Lower leg skin (tissue), 3 donors: ENCODE results near the gene POU2F3.

Experiments
- CTCF ChIP-seq, 3 donors: fragments of 450-650 bp; IDR thresholded peaks; one replicate each; pipeline ENCODE4 v1.5.1; 2016; ENCODE audit warnings: antibody characterized with exemption in 3 of 3, mild to moderate bottlenecking in 3 of 3, moderate library complexity in 2 of 3
- POLR2A ChIP-seq, 2 donors: fragments of 450-650 bp; IDR thresholded peaks; one replicate each; pipeline ENCODE4 v1.6.1; 2016 to 2017; ENCODE audit warnings: antibody characterized with exemption in 2 of 2, mild to moderate bottlenecking in 1 of 2, moderate library complexity in 1 of 2

- TF ChIP-seq POLR2A (IDR thresholded peaks at IDR 0.05) (no peak), CTCF (IDR thresholded peaks at IDR 0.05) (no peak)
These were observed 39.6 kb downstream of the POU2F3 start for GRCh38 chr11:120279502-120279901.
